KMS-11 (cell line): ENCODE data around the gene SETD6.
"Not testable (repeated sequence)": the region's sequence is repeated elsewhere in the genome, so short reads cannot be mapped to it uniquely, and the experiment has no call there.

Experiments
- H2AFZ ChIP-seq: fragments of 200-600 bp; sonication (generic); 2 replicates; pipeline ENCODE4 v1.6.1; 2016; ENCODE audit warnings: antibody characterized with exemption, mixed run types, low read depth
- H3K27ac ChIP-seq: fragments of 200-600 bp; sonication (generic); 2 replicates; pipeline ENCODE4 v1.6.1; 2016; ENCODE audit warnings: mild to moderate bottlenecking, mixed run types
- H3K27me3 ChIP-seq: fragments of 200-600 bp; sonication (generic); 2 replicates; pipeline ENCODE4 v1.6.1; 2017; ENCODE audit warnings: mild to moderate bottlenecking, low read depth, mixed run types, moderate library complexity; ENCODE audit not compliant: insufficient read depth
- H3K36me3 ChIP-seq: fragments of 200-600 bp; sonication (generic); 2 replicates; pipeline ENCODE4 v1.6.1; 2017; ENCODE audit warnings: mild to moderate bottlenecking, mixed run types; ENCODE audit not compliant: insufficient read depth
- H3K4me1 ChIP-seq: fragments of 200-600 bp; sonication (generic); 2 replicates; pipeline ENCODE4 v1.6.1; 2016; ENCODE audit warnings: mild to moderate bottlenecking, low read depth, mixed run types; ENCODE audit not compliant: poor library complexity, severe bottlenecking
- H3K4me2 ChIP-seq: fragments of 200-600 bp; sonication (generic); 2 replicates; pipeline ENCODE4 v1.7.0; 2016; ENCODE audit warnings: mild to moderate bottlenecking, mixed run types
- H3K4me3 ChIP-seq: fragments of 200-600 bp; sonication (generic); IDR thresholded peaks from 2 replicates; pipeline ENCODE4 v1.6.1; 2017; ENCODE audit warnings: low read depth, low read length, mixed read lengths; ENCODE audit not compliant: insufficient read depth
- H3K79me2 ChIP-seq: fragments of 200-600 bp; sonication (generic); 2 replicates; pipeline ENCODE4 v1.6.1; 2016; ENCODE audit warnings: low read depth, mixed run types; ENCODE audit not compliant: insufficient read depth
- H3K9ac ChIP-seq: fragments of 200-600 bp; sonication (generic); 2 replicates; pipeline ENCODE4 v1.6.1; 2016; ENCODE audit warnings: mild to moderate bottlenecking, mixed run types
- H4K20me1 ChIP-seq: fragments of 200-600 bp; sonication (generic); 2 replicates; pipeline ENCODE4 v1.6.1; 2016; ENCODE audit warnings: mild to moderate bottlenecking, mixed run types; ENCODE audit not compliant: insufficient read depth
- TF ChIP-seq, protein P1 (sequence below): fragments of 200-600 bp; sonication (generic); conservative IDR thresholded peaks from 2 replicates; pipeline ENCODE4 v1.6.1; 2017; ENCODE audit warnings: low read depth, mild to moderate bottlenecking, antibody characterized with exemption, low read length, moderate library complexity, mixed read lengths

The SETD6 gene

DNA sequence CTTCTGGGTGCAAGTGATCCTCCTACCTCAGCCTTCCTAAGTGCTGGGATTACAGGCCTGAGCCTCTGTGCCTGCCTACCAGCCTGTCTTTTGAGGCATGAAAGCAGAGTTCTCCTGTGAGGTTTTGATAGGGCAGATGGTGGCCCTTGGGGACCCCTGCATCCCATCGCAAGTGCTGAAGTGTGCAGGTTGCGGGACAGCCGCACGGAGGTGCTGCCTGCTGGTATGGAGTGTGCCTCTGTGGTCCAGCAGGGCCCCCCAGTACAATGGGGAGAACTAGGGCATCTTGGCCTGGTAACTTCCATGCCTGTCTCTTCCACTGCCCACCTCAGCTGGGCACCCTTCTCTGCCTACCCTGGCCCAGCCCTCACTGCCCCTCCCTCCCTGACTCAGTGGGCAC is 25.3 kb upstream of the SETD6 start:
- H3K27ac ChIP-seq, result no peak overlapping the region
- no peak overlapping the region for H3K4me2 ChIP-seq
- peaks cover 27% of the 10 kb centered on the region for H3K4me1 ChIP-seq
- TF ChIP-seq, protein P1, sequence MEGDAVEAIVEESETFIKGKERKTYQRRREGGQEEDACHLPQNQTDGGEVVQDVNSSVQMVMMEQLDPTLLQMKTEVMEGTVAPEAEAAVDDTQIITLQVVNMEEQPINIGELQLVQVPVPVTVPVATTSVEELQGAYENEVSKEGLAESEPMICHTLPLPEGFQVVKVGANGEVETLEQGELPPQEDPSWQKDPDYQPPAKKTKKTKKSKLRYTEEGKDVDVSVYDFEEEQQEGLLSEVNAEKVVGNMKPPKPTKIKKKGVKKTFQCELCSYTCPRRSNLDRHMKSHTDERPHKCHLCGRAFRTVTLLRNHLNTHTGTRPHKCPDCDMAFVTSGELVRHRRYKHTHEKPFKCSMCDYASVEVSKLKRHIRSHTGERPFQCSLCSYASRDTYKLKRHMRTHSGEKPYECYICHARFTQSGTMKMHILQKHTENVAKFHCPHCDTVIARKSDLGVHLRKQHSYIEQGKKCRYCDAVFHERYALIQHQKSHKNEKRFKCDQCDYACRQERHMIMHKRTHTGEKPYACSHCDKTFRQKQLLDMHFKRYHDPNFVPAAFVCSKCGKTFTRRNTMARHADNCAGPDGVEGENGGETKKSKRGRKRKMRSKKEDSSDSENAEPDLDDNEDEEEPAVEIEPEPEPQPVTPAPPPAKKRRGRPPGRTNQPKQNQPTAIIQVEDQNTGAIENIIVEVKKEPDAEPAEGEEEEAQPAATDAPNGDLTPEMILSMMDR, result no peak
- no peak overlapping the region for H3K9ac ChIP-seq
- no peaks in the 10 kb centered on the region for H3K79me2 ChIP-seq
- no peaks in the 10 kb centered on the region for H3K36me3 ChIP-seq
- no peak overlapping the region for H2AFZ ChIP-seq
- H3K27me3 ChIP-seq, result no peaks in the 10 kb centered on the region
- H3K4me3 ChIP-seq, result no peak overlapping the region
- H4K20me1 ChIP-seq, result no peaks in the 10 kb centered on the region

DNA sequence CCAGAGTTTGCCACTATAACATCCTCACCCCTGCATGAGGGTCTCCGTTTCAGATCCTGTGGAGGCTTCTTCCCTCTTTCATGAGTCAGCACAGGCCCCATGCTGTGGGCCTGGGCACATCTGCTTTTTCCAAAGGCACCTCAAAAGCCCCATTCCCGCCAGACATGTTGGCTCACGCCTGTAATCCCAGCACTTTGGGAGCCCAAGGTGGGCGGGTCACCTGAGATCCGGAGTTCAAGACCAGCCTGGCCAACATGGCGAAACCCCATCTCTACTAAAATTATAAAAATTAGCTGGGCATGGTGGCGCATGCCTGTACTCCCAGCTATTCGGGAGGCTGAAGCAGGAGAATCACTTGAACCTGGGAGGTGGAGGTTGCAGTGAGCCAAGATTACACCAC is 24.8 kb upstream of the SETD6 start:
- H3K4me3 ChIP-seq, H2AFZ ChIP-seq, H3K27ac ChIP-seq, H3K4me2 ChIP-seq, H3K27me3 ChIP-seq, H3K9ac ChIP-seq, H3K36me3 ChIP-seq, H3K79me2 ChIP-seq, H4K20me1 ChIP-seq: not testable (repeated sequence)
- H3K4me1 ChIP-seq, result peaks cover 32% of the 10 kb centered on the region

DNA sequence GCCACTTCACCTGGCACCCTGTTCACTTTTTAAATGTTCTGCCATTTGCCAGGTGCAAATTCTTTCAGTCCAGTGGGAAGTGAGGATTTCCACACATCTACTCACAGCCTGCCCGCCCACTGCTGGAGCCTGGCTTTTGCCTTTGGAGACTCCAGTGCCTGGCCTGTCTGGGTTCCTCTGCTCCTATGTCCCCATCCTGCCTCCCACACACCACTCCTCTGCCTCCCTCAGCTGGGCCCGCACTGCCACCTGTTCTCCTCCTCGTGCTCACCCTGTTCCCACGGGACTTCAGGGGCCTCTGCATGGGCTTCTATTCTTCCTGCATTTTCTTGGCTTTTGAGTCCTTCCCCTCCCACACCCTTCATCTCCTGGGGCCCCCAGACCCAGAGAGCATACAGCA is 23.3 kb upstream of the SETD6 start:
- Histone ChIP-seq H4K20me1 (no peaks in the 10 kb centered on the region), H3K36me3 (no peaks in the 10 kb centered on the region), H3K4me3 (no peak overlapping the region), H3K4me2 (no peak overlapping the region), H2AFZ (no peak overlapping the region), H3K9ac (no peak overlapping the region), H3K27ac (no peak overlapping the region), H3K27me3 (no peaks in the 10 kb centered on the region), H3K4me1 (peaks cover 47% of the 10 kb centered on the region), H3K79me2 (no peaks in the 10 kb centered on the region)
- TF ChIP-seq, protein P1, result no peak

DNA sequence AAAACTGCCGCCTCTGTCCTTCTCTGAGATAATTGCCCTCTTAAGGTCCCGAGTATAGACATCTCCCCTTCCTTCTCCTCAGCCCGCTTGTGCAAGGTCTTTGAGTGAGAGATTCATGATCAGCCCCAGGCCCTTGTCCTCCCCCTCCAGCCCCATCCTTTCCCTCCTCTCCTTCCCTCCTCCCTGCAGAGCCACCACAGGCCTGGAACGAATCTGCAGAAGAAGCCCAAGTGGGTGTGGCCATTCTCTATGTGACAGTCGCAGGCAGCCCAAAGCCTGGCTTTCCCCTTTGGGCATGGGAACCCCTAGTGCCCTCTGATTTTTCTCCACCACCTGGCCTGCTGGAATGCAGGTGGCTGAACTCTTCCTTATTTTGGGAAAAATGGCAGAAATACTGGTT is 22.6 kb upstream of the SETD6 start:
- H3K27me3 ChIP-seq, result no peaks in the 10 kb centered on the region
- no peaks in the 10 kb centered on the region for H4K20me1 ChIP-seq
- H3K79me2 ChIP-seq, result no peaks in the 10 kb centered on the region
- TF ChIP-seq, protein P1, result no peak
- peak overlapping the region; percentile 14; the same call in 1 of the 2 replicates for H3K4me2 ChIP-seq
- H3K27ac ChIP-seq, result no peak overlapping the region
- H3K4me3 ChIP-seq, result no peak overlapping the region
- H3K4me1 ChIP-seq, result peaks cover 54% of the 10 kb centered on the region
- H2AFZ ChIP-seq, result no peak overlapping the region
- H3K36me3 ChIP-seq, result no peaks in the 10 kb centered on the region
- no peak overlapping the region for H3K9ac ChIP-seq

DNA sequence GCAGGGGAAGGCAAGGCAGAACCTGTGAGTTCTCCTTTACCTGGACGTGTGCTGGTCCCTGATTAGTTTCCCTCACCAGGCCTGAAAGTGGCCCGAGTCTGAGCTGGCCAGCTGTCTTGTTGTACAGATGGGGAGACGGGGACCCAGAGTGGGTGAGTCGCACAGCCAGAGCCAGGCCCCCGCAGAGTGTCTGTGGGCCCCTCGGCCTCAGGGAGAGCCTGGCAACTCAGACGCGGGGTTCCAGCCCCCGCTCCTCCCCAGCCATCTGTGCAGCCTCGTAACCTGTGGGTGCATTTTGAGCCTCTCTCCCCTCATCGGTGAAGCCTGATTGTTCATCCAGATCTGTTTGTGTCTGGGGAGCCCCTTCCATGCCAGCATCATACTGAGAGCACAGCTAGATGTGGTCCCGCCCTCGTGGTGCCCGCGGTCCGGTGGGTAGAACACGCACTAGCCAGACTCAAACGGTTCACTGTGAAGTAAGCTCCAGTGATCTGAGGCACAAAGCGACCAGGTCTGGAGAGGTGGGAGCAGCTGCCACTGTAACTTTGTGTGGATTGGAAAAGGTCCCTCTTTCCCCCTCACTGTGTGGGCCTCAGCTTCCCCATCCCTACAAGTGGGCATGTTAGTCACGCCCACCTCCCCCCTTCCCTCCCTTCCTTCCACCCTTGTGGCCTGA is 21.4 kb upstream of the SETD6 start:
- H3K4me1 ChIP-seq, result peaks cover 65% of the 10 kb centered on the region
- no peak overlapping the region for H2AFZ ChIP-seq
- no peaks in the 10 kb centered on the region for H4K20me1 ChIP-seq
- no peak overlapping the region for H3K4me3 ChIP-seq
- peak overlapping the region; percentile 68; the same call in 1 of the 2 replicates for H3K4me2 ChIP-seq
- no peaks in the 10 kb centered on the region for H3K36me3 ChIP-seq
- H3K27me3 ChIP-seq, result no peaks in the 10 kb centered on the region
- H3K9ac ChIP-seq, result no peak overlapping the region
- H3K79me2 ChIP-seq, result no peaks in the 10 kb centered on the region
- TF ChIP-seq, protein P1, result no peak
- peak overlapping the region; percentile 77; the same call in 1 of the 2 replicates for H3K27ac ChIP-seq
